Psoas muscle (tissue), 8 donors: ENCODE results near the gene PLCE1. TPM values are rescaled to one million over a fixed set of nuclear protein-coding genes. Genes with fewer than 3 reads are reported as not detected.

ENCODE experiments used
- ATAC-seq, 4 donors: fragments of 200-7000 bp; cut with Tn5 transposase; one replicate each; pipeline ENCODE4 v1.9.1; 2020; ENCODE audit warnings: moderate library complexity in 3 of 4, mild to moderate bottlenecking in 2 of 4
- DNase-seq, 2 donors: peaks; one replicate each; pipeline ENCODE4 v3.0.0-alpha.2; 2020
- H3K27ac ChIP-seq: fragments of 200-600 bp; one replicate; pipeline ENCODE4 v1.8.0; 2022
- H3K27me3 ChIP-seq, 3 donors: fragments of 200-600 bp in 1 of 3; one replicate each; pipeline versions ENCODE4 v1.6.1 to v1.8.0; 2013 to 2022; ENCODE audit warnings: low read length in 2 of 3, mild to moderate bottlenecking in 2 of 3, moderate library complexity in 1 of 3; ENCODE audit not compliant: insufficient read depth in 3 of 3
- H3K36me3 ChIP-seq, 2 donors: fragments of 200-600 bp in 1 of 2; one replicate each; pipeline versions ENCODE4 v1.6.1 to v1.8.0; 2013 to 2022; ENCODE audit warnings: low read depth in 1 of 2, mild to moderate bottlenecking in 1 of 2, moderate library complexity in 1 of 2; ENCODE audit not compliant: insufficient read depth in 1 of 2
- H3K4me1 ChIP-seq: fragments of 200-600 bp; one replicate; pipeline ENCODE4 v1.8.0; 2022
- H3K4me3 ChIP-seq: fragments of 200-600 bp; one replicate; pipeline ENCODE4 v1.8.0; 2022; ENCODE audit warnings: mild to moderate bottlenecking
- H3K9me3 ChIP-seq: fragments of 200-600 bp; one replicate; pipeline ENCODE4 v1.8.0; 2022
- CTCF ChIP-seq: fragments of 200-600 bp; IDR thresholded peaks from one replicate; pipeline ENCODE4 v1.8.0; 2022; ENCODE audit warnings: antibody characterized with exemption
- WGBS, 3 donors: extraction: QIAGEN DNeasy Blood & Tissue Kit; methylation state at CpG; one replicate each; pipeline versions ENCODE4 v1.1.6 to v1.1.7; 2013; 5-methylcytosine and 5-hydroxymethylcytosine counted together
- intact Hi-C, 2 donors: fragments of 100-400 bp; cut with DNase I; formaldehyde crosslinking; loops; one replicate each; pipeline versions ENCODE4 v1.11.0 to v1.14.2; 2022
- polyA plus RNA-seq, 3 donors: library from polyadenylated mRNA; stranded (reverse); fragments of 200-250 nt; gene quantifications; one replicate each; pipeline ENCODE4 v1.2.3, GENCODE V29; 2013
- total RNA-seq, 4 donors: library from RNA; stranded (reverse); fragmentation: NEBNext Ultra II Directional in 2 of 4; extraction: Animal tissue kit (Norgen Biotek cat#: 25700) in 2 of 4; gene quantifications; one replicate each; pipeline versions ENCODE4 v1.2.1 to v1.2.4, GENCODE V29; 2021 to 2023
- donor health status: healthy with polysubstance abuse.
- donor health status: DM: no; HTN: no; CAD: no; lungs with moderate emphysema.
- donor health status: Bipolar disorder and iron deficiency.
- donor health status: healthy.
- donor health status: DM: yes; HTN: yes; CAD: no.
- donor health status: DM: no; HTN: no; CAD: no.
- donor health status: DM: no; HTN: no; CAD: no.
- donor health status: DM: yes; HTN: yes; CAD: no.

The PLCE1 gene
- total and polyA plus RNA-seq, 7 donors: 0.43 to 11.5 (median 2.8) TPM

- WGBS, 3 donors: 59 to 86% (median 69%) methylated on average over 3 of the region's 3 CpGs
- intact Hi-C loops: loop anchor here in 1 of 2 donors (5.0 kb wide), 2 partner anchors 61 to 129 kb away; no protein-coding TSS in a partner anchor
- peaks cover 49% of the 10 kb centered on the region for H3K4me1 ChIP-seq
- H3K36me3 ChIP-seq: no peaks in the 10 kb centered on the region
- H3K9me3 ChIP-seq: no peaks in the 10 kb centered on the region
- ATAC-seq: peak in 1 of 4 donors; percentile 28
- DNase-seq: no peak
- TF ChIP-seq CTCF: no peak
- H3K27ac ChIP-seq: peak overlapping the region; percentile 83
- H3K4me3 ChIP-seq: no peak overlapping the region
- H3K27me3 ChIP-seq: no peaks in the 10 kb centered on the region
Observed at GRCh38 chr10:94003488-94003887, 9.8 kb downstream of the PLCE1 start.

- peaks cover 49% of the 10 kb centered on the region for H3K4me1 ChIP-seq
- ATAC-seq: no peak
- 69 to 77% (median 70%) methylated on average over 2 of the region's 2 CpGs for WGBS, 3 donors
Observed at GRCh38 chr10:94005050-94005449, 11.3 kb downstream of the PLCE1 start.

GRCh38 chr10:94006591-94007550, 13.1 kb downstream of the PLCE1 start:
- Histone ChIP-seq H3K27me3 (no peaks in the 10 kb centered on the region), H3K27ac (peak overlapping the region; percentile 34), H3K4me1 (peaks cover 43% of the 10 kb centered on the region), H3K36me3 (no peaks in the 10 kb centered on the region), H3K4me3 (no peak overlapping the region), H3K9me3 (no peaks in the 10 kb centered on the region)
- 23 to 38% (median 36%) methylated on average over 4 of the region's 4 CpGs for WGBS, 3 donors
- DNase-seq (no peak), ATAC-seq (peak; percentile 24 to 56 (median 37))
- TF ChIP-seq CTCF: no peak
- intact Hi-C loops: no loop called here

More at GRCh38 chr10:94005050-94005449, 11.3 kb downstream of the PLCE1 start:
- Histone ChIP-seq H3K36me3 (no peaks in the 10 kb centered on the region), H3K27ac (no peak overlapping the region), H3K4me3 (no peak overlapping the region), H3K27me3 (no peaks in the 10 kb centered on the region), H3K9me3 (no peaks in the 10 kb centered on the region)
- intact Hi-C loops: no loop called here
- no peak for DNase-seq
- no peak for TF ChIP-seq CTCF

GRCh38 chr10:94008526-94008925, 14.8 kb downstream of the PLCE1 start:
- Histone ChIP-seq H3K4me3 (no peak overlapping the region), H3K9me3 (no peaks in the 10 kb centered on the region), H3K27me3 (no peaks in the 10 kb centered on the region), H3K4me1 (peaks cover 28% of the 10 kb centered on the region), H3K36me3 (no peaks in the 10 kb centered on the region), H3K27ac (no peak overlapping the region)
- no peak for TF ChIP-seq CTCF
- DNase-seq: no peak
- intact Hi-C loops: no loop called here
- ATAC-seq: no peak
- 94 to 97% (median 95%) methylated on average over 2 of the region's 2 CpGs for WGBS, 3 donors
